ENCODE measurements around the gene KRT3.

Gene KRT3

GRCh38 chr12:52813203-52813819 lies 17.4 kb upstream of the KRT3 start:
- DNase-seq: no peak

- peak; percentile 49 for DNase-seq
Observed at GRCh38 chr12:52812749-52813148, 16.8 kb upstream of the KRT3 start.

DNA sequence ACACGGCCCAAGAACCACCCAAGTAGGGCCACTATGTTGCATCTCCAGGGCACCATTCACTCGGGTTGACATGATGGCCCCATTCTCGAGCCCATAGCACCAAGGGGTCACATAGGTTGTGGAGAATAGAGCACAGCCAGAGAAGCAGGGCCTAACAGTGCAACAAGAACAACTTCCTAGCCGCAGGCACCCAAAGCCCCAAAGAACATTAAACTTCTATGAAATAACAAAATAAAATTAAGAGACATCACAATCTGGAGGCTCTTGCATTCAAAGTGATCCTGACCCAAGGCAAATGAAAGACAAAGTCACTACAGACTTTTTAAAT lies 16.1 kb upstream of the KRT3 start:
- DNase-seq: no peak

DNA sequence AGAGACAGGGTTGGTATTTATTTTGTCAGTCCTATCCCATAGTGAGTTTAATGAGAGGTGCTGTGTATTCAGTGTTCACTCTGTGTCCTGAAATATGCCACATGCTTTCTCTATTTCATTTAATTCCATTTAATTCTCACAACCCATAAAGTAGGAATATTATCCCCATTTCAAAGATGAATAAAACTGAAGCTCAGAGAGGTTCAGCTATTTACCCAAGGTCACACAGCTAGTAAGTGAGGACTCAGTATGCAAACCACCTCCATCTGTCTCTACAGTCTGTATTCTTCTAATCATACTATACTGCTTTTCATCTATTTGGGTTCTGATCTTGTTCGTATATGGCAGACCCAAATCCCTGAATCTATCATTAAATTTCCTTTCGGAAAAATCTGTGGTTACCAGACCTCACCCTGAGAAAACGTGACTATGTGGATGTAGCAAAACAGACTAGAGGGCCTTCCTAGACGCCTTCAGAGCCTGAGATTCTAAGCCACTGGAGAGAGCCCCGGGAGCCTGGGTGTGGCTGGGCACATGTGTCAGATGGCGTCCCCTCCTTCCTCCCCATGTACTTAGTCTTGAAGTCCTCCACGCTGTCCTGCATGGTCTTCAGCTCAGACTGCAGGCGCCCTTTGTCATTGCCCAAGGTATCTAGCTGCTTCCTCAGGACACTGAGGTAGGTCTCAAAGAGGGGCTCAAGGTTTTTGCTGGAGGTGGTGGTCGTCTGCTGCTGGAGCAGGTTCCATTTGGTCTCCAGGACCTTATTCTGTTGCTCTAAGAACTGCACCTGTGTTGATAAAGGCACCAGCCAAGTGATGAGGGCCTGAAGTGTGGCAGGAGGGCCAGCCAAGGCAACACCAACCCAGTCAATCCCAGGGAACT lies 15.5 kb upstream of the KRT3 start:
- DNase-seq: no peak

DNA sequence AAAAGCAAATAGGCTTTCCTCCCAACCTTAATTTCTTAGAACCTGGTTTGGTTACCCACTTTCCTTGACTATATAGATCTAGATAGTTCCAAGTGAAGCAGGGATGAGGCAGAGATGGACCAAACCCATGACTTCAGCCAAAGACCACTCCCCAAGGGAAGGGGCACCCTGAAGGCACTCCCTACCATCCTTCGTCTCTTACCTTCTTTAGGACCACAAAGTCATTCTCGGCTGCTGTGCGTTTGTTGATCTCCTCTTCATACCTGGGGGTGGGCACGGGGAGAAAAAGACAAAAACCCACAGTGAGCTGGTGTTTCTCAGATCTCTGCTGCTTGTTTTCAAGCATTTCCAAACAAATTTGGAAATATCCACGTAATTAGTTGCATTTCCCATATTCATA lies 14.6 kb upstream of the KRT3 start:
- DNase-seq: no peak

GRCh38 chr12:52809166-52809565 lies 13.2 kb upstream of the KRT3 start:
- DNase-seq: no peak

DNA sequence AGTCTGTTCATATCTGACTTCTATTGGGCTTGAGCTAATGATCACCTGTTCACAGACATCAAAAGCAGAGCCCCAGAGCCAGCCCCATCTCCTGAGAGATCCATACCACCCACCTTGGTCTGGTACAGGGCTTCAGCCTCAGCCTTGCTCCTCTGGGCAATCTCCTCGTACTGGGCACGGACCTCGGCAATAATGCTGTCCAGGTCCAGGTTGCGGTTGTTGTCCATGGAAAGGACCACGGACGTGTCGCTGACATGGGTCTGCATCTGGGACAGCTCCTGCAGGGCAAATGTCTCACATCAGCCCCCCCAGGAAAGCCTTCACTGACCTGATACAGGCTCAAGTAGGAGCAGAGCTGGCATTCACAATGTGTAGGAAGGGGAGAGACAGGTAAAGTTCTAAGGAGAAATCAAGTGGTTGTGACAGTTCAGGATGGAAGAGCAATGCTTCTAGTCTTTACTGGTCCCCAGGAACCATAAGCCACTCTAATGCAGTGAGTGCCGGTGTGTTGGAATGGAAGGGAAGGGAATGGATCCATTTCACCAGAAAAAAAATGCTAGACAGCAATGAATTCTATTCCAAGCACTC lies 12.8 kb upstream of the KRT3 start:
- no peak for DNase-seq

GRCh38 chr12:52807544-52808470 lies 11.9 kb upstream of the KRT3 start:
- DNase-seq: no peak

GRCh38 chr12:52806821-52807543 lies 11.1 kb upstream of the KRT3 start:
- DNase-seq: no peak

- DNase-seq: no peak
Observed at GRCh38 chr12:52806169-52806811, 10.4 kb upstream of the KRT3 start.

DNA sequence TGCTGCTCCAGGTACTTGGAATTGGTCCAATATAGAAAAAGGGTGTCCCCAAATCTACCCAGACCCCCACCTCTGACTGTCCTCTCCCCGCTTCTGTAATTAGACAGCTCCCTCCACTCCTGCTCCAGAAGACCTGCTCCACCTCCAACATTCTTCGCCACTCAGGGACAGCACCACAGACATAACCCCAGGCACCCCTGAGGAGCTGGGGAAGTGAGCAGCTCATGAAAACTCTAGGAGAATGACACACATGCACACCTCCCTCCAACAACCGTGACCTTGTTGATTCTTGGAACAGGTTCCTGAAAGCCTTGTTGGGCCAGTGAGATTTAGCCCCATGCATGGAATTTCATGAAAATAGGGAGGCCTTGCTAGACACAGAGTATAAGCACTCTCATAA lies 9.8 kb upstream of the KRT3 start:
- DNase-seq: peak; percentile 70

GRCh38 chr12:52805000-52805399 lies 9.1 kb upstream of the KRT3 start:
- DNase-seq: no peak

DNA sequence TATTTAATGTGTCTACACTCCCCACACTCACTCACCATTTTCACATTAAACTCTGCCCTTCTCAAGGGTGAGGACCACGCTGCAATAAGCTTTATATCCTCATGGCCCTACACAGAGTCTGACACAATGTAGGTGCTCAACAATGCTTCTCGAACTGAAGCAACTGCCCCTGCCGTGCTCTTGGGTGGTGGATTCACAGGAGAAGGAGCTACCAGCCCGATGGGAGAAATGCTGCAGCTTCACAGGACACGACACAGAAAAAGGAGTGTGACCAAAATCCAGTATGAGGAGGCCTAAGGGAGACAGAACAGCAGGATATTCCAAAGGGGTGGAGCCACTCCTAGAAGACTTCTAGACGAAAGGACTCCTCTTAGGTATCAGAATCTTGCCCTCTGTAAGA lies 6.5 kb upstream of the KRT3 start:
- no peak for DNase-seq

DNA sequence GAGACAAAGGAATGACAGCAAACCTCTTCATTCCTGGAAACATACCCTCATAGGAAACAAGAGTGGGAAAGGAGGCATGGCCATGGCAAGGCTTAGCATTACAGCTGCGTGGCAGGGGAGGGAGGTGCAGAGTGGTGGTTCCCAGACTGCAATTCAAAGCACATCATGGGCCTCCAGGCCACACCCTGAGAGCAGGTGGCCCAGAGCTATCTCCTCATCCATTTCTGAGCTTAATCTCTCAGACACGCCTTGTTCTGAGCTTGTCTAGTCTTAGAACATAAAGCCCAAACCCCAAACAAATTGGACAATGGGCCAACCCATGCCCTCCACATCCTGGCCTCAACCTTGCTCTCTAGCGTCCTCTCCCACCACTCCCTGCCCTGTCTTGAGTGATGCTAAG lies 5.9 kb upstream of the KRT3 start:
- no peak for DNase-seq

- no peak for DNase-seq
Observed at GRCh38 chr12:52800259-52800917, 4.5 kb upstream of the KRT3 start.

- no peak for DNase-seq
Observed at GRCh38 chr12:52799505-52800211, 3.7 kb upstream of the KRT3 start.

DNA sequence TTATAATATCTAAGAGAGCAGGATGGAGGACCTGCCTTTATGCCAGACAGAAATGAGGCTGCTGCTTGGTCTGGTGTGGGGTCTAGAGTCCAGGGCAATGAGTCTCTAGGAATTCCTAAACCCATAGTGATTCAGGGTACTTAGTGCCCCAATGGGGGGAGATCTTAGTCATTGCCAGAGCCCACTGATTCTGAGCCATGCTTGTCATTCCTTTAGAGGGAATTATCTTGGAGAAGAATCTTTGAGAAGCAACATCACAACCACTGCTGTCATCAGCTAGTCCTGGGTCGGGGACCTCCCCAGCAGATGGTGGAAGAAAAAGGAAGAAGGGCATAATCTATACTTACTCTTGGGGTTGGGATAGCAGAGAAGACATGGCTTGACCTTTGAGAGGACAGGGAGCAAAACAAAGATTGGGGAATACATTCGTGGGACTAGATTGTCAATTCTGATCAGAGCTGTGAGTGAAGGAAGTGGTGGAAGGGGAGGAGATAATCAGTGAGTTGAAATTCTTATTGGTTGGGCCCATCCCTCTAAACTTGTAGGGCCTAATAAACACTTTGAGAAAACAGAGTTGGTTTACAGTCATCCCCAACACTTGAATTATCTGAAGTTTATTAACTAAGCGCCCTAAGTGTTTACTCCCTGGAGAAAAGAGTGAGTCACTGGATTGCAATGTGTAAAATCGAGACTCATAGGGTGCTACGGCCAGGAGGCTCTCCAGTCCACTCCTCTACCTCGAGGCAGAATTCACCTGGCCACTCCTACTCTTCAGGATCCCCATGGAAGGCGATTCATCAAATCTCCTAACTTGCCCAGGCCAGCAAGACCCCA lies 3.0 kb upstream of the KRT3 start:
- peak; percentile 97 for DNase-seq

DNA sequence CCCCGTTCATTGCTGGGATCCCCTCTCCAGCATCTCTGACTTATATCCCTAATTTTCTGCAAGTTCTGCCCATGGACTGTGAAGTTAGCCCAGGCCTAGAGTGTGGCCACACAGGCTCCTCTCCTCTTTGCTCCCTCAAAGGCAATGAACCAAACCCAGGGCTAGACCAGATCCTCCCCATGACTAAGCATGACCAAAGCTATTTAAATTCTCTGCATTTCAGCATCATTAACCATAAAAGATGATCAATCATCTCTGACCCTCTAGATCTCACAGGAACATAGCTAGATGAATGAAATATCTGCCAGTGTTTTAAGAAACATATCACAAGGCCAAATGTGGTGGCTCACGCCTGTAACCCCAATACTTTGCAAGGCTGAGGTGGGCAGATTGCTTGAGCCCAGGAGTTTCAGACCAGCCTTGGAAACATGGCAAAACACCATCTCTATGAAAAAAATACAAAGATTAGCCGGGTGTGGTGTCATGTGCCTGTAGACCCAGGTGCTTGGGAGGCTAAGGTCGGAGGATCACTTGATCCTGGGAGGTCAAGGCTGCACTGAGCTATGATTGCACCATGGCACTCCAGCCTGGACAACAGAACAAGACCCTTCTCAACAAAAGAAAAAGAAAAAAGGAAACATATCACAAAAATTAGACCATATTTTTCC lies 2.2 kb upstream of the KRT3 start:
- peak; percentile 61 for DNase-seq

DNA sequence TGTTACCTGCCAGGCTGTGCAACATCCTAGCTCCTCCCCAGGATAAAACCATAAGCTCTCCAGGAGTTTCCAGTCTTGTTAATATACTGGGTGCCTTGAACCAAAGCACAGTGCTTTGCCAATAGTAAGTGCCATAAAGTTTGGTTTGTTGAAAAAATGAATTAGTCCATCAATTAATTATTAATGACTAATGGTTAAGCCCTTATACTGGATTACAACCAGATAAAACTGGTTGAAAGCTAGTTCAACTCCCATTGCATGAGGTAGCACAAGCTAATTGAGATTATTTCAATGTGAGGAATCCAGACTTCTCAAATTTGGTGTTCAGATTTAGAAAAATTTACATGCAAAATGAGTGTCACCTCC lies 1.6 kb upstream of the KRT3 start:
- DNase-seq: no peak

Measured in NCI-H226 (cell line).